ENCODE results near the gene RNF207. TPM values are rescaled to one million over a fixed set of nuclear protein-coding genes. Genes with fewer than 3 reads are reported as not detected.

RNF207 gene
- total RNA-seq, 2 donors from 2014 or later, result 4.8 to 7.7 TPM

- peak; percentile 77 for DNase-seq
- H3K9me3 ChIP-seq (ENCODE audit: control insufficient read depth, low read length), result no peaks in the 10 kb centered on the region
- Mint-ChIP-seq H3K4me1 (peaks cover 7% of the 10 kb centered on the region), H3K27ac (no peak overlapping the region), H3K9me3 (no peaks in the 10 kb centered on the region), H3K27me3 (ENCODE audit: insufficient read depth) (peaks cover 24% of the 10 kb centered on the region), H3K36me3 (ENCODE audit: low read depth) (peaks cover 53% of the 10 kb centered on the region), H3K4me3 (no peak overlapping the region)
- no peak overlapping the region for H3K27ac ChIP-seq (ENCODE audit: low read depth, low read length)
- H3K27me3 ChIP-seq (ENCODE audit: control insufficient read depth, insufficient read depth, low read length, poor library complexity, severe bottlenecking), result peaks cover 25% of the 10 kb centered on the region
- TF ChIP-seq CTCF (conservative IDR thresholded peaks at IDR 0.05), result peak; percentile 80
- peaks cover 60% of the 10 kb centered on the region for H3K36me3 ChIP-seq (ENCODE audit: control insufficient read depth, insufficient read depth, low read length)
- H3K4me1 ChIP-seq (ENCODE audit: control insufficient read depth, insufficient read depth, low read length), result no peaks in the 10 kb centered on the region
- WGBS, 2 experiments (ENCODE audit: insufficient coverage in 1 of 2, insufficient read length in 1 of 2), result 78 to 83% methylated on average over 7 to 10 of the region's 10 CpGs
- H3K4me3 ChIP-seq (ENCODE audit: low read length), result no peak overlapping the region
- H3K9ac ChIP-seq (ENCODE audit: extremely low read depth, low read length, poor library complexity, severe bottlenecking), result no peak overlapping the region
Observed at GRCh38 chr1:6185635-6186382, 20.1 kb upstream of the RNF207 start.

DNA sequence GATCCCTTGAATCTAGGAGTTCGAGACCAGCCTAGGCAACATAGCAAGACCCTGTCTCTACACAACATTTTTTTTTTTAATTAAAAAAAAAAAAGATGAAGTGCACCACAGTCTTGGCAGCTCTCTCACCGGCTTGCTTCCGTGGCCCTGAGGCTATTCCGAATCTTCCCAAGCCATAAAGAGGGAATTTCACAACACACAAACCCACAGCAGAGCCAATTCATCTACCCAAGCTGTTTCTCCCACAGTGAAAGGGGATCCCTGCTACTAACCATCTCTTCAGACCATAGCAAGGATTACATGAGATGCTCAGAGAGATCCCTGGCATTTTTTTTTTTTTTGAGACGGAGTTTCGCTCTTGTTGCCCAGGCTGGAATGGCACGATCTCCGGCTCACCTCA lies 17.5 kb upstream of the RNF207 start:
- no peak for DNase-seq
- WGBS, 2 experiments (ENCODE audit: insufficient coverage in 1 of 2, insufficient read length in 1 of 2), result 85 to 97% methylated on average over 7 to 8 of the region's 8 CpGs
- Histone ChIP-seq H3K36me3 (ENCODE audit: control insufficient read depth, insufficient read depth, low read length) (peaks cover 83% of the 10 kb centered on the region), H3K4me1 (ENCODE audit: control insufficient read depth, insufficient read depth, low read length) (no peaks in the 10 kb centered on the region), H3K27me3 (ENCODE audit: control insufficient read depth, insufficient read depth, low read length, poor library complexity, severe bottlenecking) (no peaks in the 10 kb centered on the region), H3K9me3 (ENCODE audit: control insufficient read depth, low read length) (no peaks in the 10 kb centered on the region), H3K9ac (ENCODE audit: extremely low read depth, low read length, poor library complexity, severe bottlenecking) (no peak overlapping the region), H3K4me3 (ENCODE audit: low read length) (no peak overlapping the region), H3K27ac (ENCODE audit: low read depth, low read length) (no peak overlapping the region)
- Mint-ChIP-seq H3K27ac (no peak overlapping the region), H3K4me3 (no peak overlapping the region), H3K4me1 (peaks cover 7% of the 10 kb centered on the region), H3K27me3 (ENCODE audit: insufficient read depth) (no peaks in the 10 kb centered on the region), H3K9me3 (no peaks in the 10 kb centered on the region), H3K36me3 (ENCODE audit: low read depth) (peaks cover 73% of the 10 kb centered on the region)
- no peak for TF ChIP-seq CTCF (conservative IDR thresholded peaks at IDR 0.05)

GRCh38 chr1:6191968-6192367 lies 14.0 kb upstream of the RNF207 start:
- Mint-ChIP-seq H3K4me1 (peaks cover 3% of the 10 kb centered on the region), H3K27ac (no peak overlapping the region)
- H3K36me3 ChIP-seq (ENCODE audit: control insufficient read depth, insufficient read depth, low read length), result peaks cover 89% of the 10 kb centered on the region

More at GRCh38 chr1:6191968-6192367, 14.0 kb upstream of the RNF207 start:
- Histone ChIP-seq H3K9me3 (ENCODE audit: control insufficient read depth, low read length) (no peaks in the 10 kb centered on the region), H3K27me3 (ENCODE audit: control insufficient read depth, insufficient read depth, low read length, poor library complexity, severe bottlenecking) (no peaks in the 10 kb centered on the region), H3K4me1 (ENCODE audit: control insufficient read depth, insufficient read depth, low read length) (no peaks in the 10 kb centered on the region), H3K4me3 (ENCODE audit: low read length) (no peak overlapping the region), H3K27ac (ENCODE audit: low read depth, low read length) (no peak overlapping the region), H3K9ac (ENCODE audit: extremely low read depth, low read length, poor library complexity, severe bottlenecking) (no peak overlapping the region)
- no peak for DNase-seq
- TF ChIP-seq CTCF (conservative IDR thresholded peaks at IDR 0.05), result no peak
- WGBS, 2 experiments (ENCODE audit: insufficient coverage in 1 of 2, insufficient read length in 1 of 2), result 94% methylated on average over 1 of the region's 1 CpG; no CpG with 5 or more reads in 1 of the 2 experiments
- Mint-ChIP-seq H3K4me3 (no peak overlapping the region), H3K36me3 (ENCODE audit: low read depth) (peaks cover 77% of the 10 kb centered on the region), H3K9me3 (no peaks in the 10 kb centered on the region), H3K27me3 (ENCODE audit: insufficient read depth) (no peaks in the 10 kb centered on the region)

Data from endodermal cell (in vitro differentiated cells).